Memory B cell (primary cell): ENCODE results near the gene TSPAN11.

Source experiments
- ATAC-seq: fragments of 150-1000 bp; cut with Tn5 transposase; 2 replicates; pipeline ENCODE4 v1.10.0; 2021; ENCODE audit warnings: low read depth, mild to moderate bottlenecking, moderate library complexity
- DNase-seq, 2 donors: peaks; one replicate each; pipeline ENCODE4 v3.0.0; 2022; ENCODE audit warnings: low spot score in 2 of 2
- H3K27ac Mint-ChIP-seq: one replicate; pipeline ENCODE4 v1.8.0; 2022; ENCODE audit warnings: mild to moderate bottlenecking, moderate library complexity, mixed read lengths
- H3K27me3 Mint-ChIP-seq: one replicate; pipeline ENCODE4 v1.8.0; 2022; ENCODE audit warnings: mixed read lengths
- H3K36me3 Mint-ChIP-seq: one replicate; pipeline ENCODE4 v1.8.0; 2022; ENCODE audit warnings: mild to moderate bottlenecking, mixed read lengths
- H3K4me1 Mint-ChIP-seq: one replicate; pipeline ENCODE4 v1.8.0; 2022; ENCODE audit warnings: mixed read lengths
- H3K4me3 Mint-ChIP-seq: one replicate; pipeline ENCODE4 v1.8.0; 2022; ENCODE audit warnings: mild to moderate bottlenecking, moderate library complexity, mixed read lengths
- H3K9me3 Mint-ChIP-seq: one replicate; pipeline ENCODE4 v1.8.0; 2022; ENCODE audit warnings: mixed read lengths

TSPAN11 gene

GRCh38 chr12:31001581-31002360 is 75.2 kb downstream of the TSPAN11 start:
- Mint-ChIP-seq H3K27ac (no peak overlapping the region), H3K4me3 (no peak overlapping the region), H3K4me1 (no peaks in the 10 kb centered on the region), H3K27me3 (peaks cover 6% of the 10 kb centered on the region), H3K9me3 (peaks cover 2% of the 10 kb centered on the region), H3K36me3 (no peaks in the 10 kb centered on the region)
- DNase-seq = no peak
- no peak for ATAC-seq

GRCh38 chr12:31002361-31002725 is 75.8 kb downstream of the TSPAN11 start:
- Mint-ChIP-seq H3K36me3 (no peaks in the 10 kb centered on the region), H3K9me3 (no peaks in the 10 kb centered on the region), H3K4me1 (no peaks in the 10 kb centered on the region), H3K27ac (no peak overlapping the region), H3K4me3 (no peak overlapping the region), H3K27me3 (peaks cover 6% of the 10 kb centered on the region)
- no peak for ATAC-seq
- no peak for DNase-seq

- Mint-ChIP-seq H3K4me1 (no peaks in the 10 kb centered on the region), H3K27me3 (peaks cover 6% of the 10 kb centered on the region), H3K4me3 (no peak overlapping the region), H3K36me3 (no peaks in the 10 kb centered on the region), H3K27ac (no peak overlapping the region), H3K9me3 (no peaks in the 10 kb centered on the region)
- ATAC-seq (no peak), DNase-seq (no peak)
These were observed 76.5 kb downstream of the TSPAN11 start for GRCh38 chr12:31002999-31003398.

GRCh38 chr12:31003861-31004640 is 77.5 kb downstream of the TSPAN11 start:
- Mint-ChIP-seq H3K4me1 (no peaks in the 10 kb centered on the region), H3K4me3 (no peak overlapping the region), H3K9me3 (no peaks in the 10 kb centered on the region), H3K27me3 (peaks cover 8% of the 10 kb centered on the region), H3K36me3 (no peaks in the 10 kb centered on the region), H3K27ac (no peak overlapping the region)
- no peak for DNase-seq
- ATAC-seq = no peak

GRCh38 chr12:31004666-31005065 is 78.1 kb downstream of the TSPAN11 start:
- no peaks in the 10 kb centered on the region for H3K9me3 Mint-ChIP-seq
- ATAC-seq = no peak
- no peak overlapping the region for H3K27ac Mint-ChIP-seq
- no peaks in the 10 kb centered on the region for H3K4me1 Mint-ChIP-seq
- DNase-seq = no peak
- peaks cover 8% of the 10 kb centered on the region for H3K27me3 Mint-ChIP-seq
- H3K4me3 Mint-ChIP-seq = no peak overlapping the region
- no peaks in the 10 kb centered on the region for H3K36me3 Mint-ChIP-seq

- Mint-ChIP-seq H3K36me3 (no peaks in the 10 kb centered on the region), H3K27ac (no peak overlapping the region), H3K27me3 (peaks cover 8% of the 10 kb centered on the region), H3K4me3 (no peak overlapping the region), H3K9me3 (no peaks in the 10 kb centered on the region), H3K4me1 (no peaks in the 10 kb centered on the region)
- DNase-seq = no peak
- no peak for ATAC-seq
These were observed 78.9 kb downstream of the TSPAN11 start for GRCh38 chr12:31005256-31005943.

- H3K36me3 Mint-ChIP-seq = no peaks in the 10 kb centered on the region
- H3K4me3 Mint-ChIP-seq = no peak overlapping the region
- H3K27ac Mint-ChIP-seq = no peak overlapping the region
- no peaks in the 10 kb centered on the region for H3K9me3 Mint-ChIP-seq
- no peaks in the 10 kb centered on the region for H3K4me1 Mint-ChIP-seq
- ATAC-seq (no peak), DNase-seq (no peak)
- H3K27me3 Mint-ChIP-seq = peaks cover 5% of the 10 kb centered on the region
These were observed 79.4 kb downstream of the TSPAN11 start for GRCh38 chr12:31005944-31006361.

GRCh38 chr12:31006416-31007152 is 80.0 kb downstream of the TSPAN11 start:
- DNase-seq (no peak), ATAC-seq (no peak)
- peaks cover 3% of the 10 kb centered on the region for H3K27me3 Mint-ChIP-seq
- no peak overlapping the region for H3K27ac Mint-ChIP-seq
- no peaks in the 10 kb centered on the region for H3K9me3 Mint-ChIP-seq
- H3K36me3 Mint-ChIP-seq = no peaks in the 10 kb centered on the region
- no peaks in the 10 kb centered on the region for H3K4me1 Mint-ChIP-seq
- H3K4me3 Mint-ChIP-seq = no peak overlapping the region

GRCh38 chr12:31007153-31007495 is 80.6 kb downstream of the TSPAN11 start:
- H3K9me3 Mint-ChIP-seq = no peaks in the 10 kb centered on the region
- H3K27me3 Mint-ChIP-seq = peaks cover 3% of the 10 kb centered on the region
- no peak overlapping the region for H3K4me3 Mint-ChIP-seq
- no peaks in the 10 kb centered on the region for H3K36me3 Mint-ChIP-seq
- no peak for DNase-seq
- ATAC-seq = no peak
- H3K27ac Mint-ChIP-seq = no peak overlapping the region
- H3K4me1 Mint-ChIP-seq = no peaks in the 10 kb centered on the region

GRCh38 chr12:31007636-31008175 is 81.2 kb downstream of the TSPAN11 start:
- H3K9me3 Mint-ChIP-seq = no peaks in the 10 kb centered on the region
- no peaks in the 10 kb centered on the region for H3K4me1 Mint-ChIP-seq
- DNase-seq (no peak), ATAC-seq (no peak)
- no peak overlapping the region for H3K27ac Mint-ChIP-seq
- no peak overlapping the region for H3K4me3 Mint-ChIP-seq
- H3K27me3 Mint-ChIP-seq = peaks cover 8% of the 10 kb centered on the region
- no peaks in the 10 kb centered on the region for H3K36me3 Mint-ChIP-seq

- Mint-ChIP-seq H3K27ac (no peak overlapping the region), H3K4me1 (no peaks in the 10 kb centered on the region)
These were observed 81.8 kb downstream of the TSPAN11 start for GRCh38 chr12:31008241-31008761.

GRCh38 chr12:31008961-31009840 is 82.7 kb downstream of the TSPAN11 start:
- DNase-seq (no peak), ATAC-seq (no peak)
- H3K27ac Mint-ChIP-seq = no peak overlapping the region
- H3K4me1 Mint-ChIP-seq = no peaks in the 10 kb centered on the region
- no peak overlapping the region for H3K4me3 Mint-ChIP-seq
- H3K9me3 Mint-ChIP-seq = no peaks in the 10 kb centered on the region
- H3K27me3 Mint-ChIP-seq = peaks cover 14% of the 10 kb centered on the region
- no peaks in the 10 kb centered on the region for H3K36me3 Mint-ChIP-seq

More at GRCh38 chr12:31008241-31008761, 81.8 kb downstream of the TSPAN11 start:
- Mint-ChIP-seq H3K36me3 (no peaks in the 10 kb centered on the region), H3K9me3 (no peaks in the 10 kb centered on the region), H3K27me3 (peaks cover 11% of the 10 kb centered on the region), H3K4me3 (no peak overlapping the region)
- ATAC-seq (no peak), DNase-seq (no peak)

- H3K9me3 Mint-ChIP-seq = no peaks in the 10 kb centered on the region
- peaks cover 12% of the 10 kb centered on the region for H3K27me3 Mint-ChIP-seq
- DNase-seq = no peak
- no peaks in the 10 kb centered on the region for H3K36me3 Mint-ChIP-seq
- no peaks in the 10 kb centered on the region for H3K4me1 Mint-ChIP-seq
- H3K27ac Mint-ChIP-seq = no peak overlapping the region
- H3K4me3 Mint-ChIP-seq = no peak overlapping the region
- ATAC-seq = no peak
These were observed 83.4 kb downstream of the TSPAN11 start for GRCh38 chr12:31009976-31010375.
